AG04450 (cell line): ENCODE measurements around the gene NCR2. TPM values are rescaled to one million over a fixed set of nuclear protein-coding genes. Genes with fewer than 3 reads are reported as not detected.

Source experiments
- CTCF ChIA-PET: fragments of 300-600, 350-600 bp; formaldehyde crosslinking; extraction: SDS; loops from one replicate; lab custom pipeline; 2022; ENCODE audit warnings: antibody characterized with exemption, inconsistent platforms; lab: Charles Lee
- POLR2A ChIA-PET: fragments of 350-600 bp; formaldehyde crosslinking; extraction: SDS; loops from one replicate; lab custom pipeline; 2021; ENCODE audit warnings: antibody characterized with exemption, inconsistent platforms; lab: Yijun Ruan, JAX
- DNase-seq: peaks from one replicate; pipeline ENCODE4 v3.0.0-alpha.2; 2011; ENCODE audit warnings: low read depth, low spot score
- H3K27ac ChIP-seq: one replicate; pipeline ENCODE4 v1.5.1; 2012; ENCODE audit warnings: low read depth, low read length, control low read depth
- H3K27me3 ChIP-seq: one replicate; pipeline ENCODE4 v1.6.0; 2012; ENCODE audit warnings: low read length; ENCODE audit not compliant: control insufficient read depth, insufficient read depth
- H3K4me3 ChIP-seq: 2 replicates; pipeline ENCODE4 v1.5.1; 2011; ENCODE audit warnings: mild to moderate bottlenecking, low read depth, low read length, control low read depth
- H3K9me3 ChIP-seq: 2 replicates; pipeline ENCODE4 v1.5.1; 2012; ENCODE audit warnings: low read length; ENCODE audit not compliant: control insufficient read depth, insufficient read depth
- CTCF ChIP-seq: IDR thresholded peaks from 2 replicates; pipeline ENCODE4 v1.5.1; 2011; ENCODE audit warnings: low read depth, low read length, control low read depth, inconsistent platforms
- polyA plus RNA-seq: library from polyadenylated mRNA; depleted of rRNA; stranded (reverse); fragments of >200 nt; gene quantifications from 2 replicates; pipeline ENCODE4 v1.2.3, GENCODE V29; 2011

NCR2 gene
- polyA plus RNA-seq, 1 experiment = not detected

DNA sequence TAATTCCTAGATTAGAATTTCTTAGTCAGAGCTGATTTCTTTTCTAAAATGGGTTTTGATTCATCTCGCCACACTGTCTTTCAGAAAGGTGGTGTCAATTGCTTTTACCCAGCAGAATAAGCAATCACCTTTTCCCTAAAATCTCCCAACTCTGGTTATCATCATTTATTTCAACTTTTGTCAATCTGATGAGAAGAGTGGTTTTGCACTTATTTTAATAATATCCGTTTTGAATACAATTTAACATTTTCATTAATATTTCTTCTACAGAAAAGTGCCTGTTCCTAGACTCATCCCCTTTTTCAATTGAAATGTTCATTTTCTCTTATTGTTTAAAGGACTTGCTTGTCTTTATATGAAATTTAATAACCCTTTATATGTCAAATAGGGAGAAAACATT lies 8.2 kb upstream of the NCR2 start:
- TF ChIP-seq CTCF = no peak
- Histone ChIP-seq H3K9me3 (no peaks in the 10 kb centered on the region), H3K27ac (no peak overlapping the region), H3K27me3 (peaks cover 56% of the 10 kb centered on the region), H3K4me3 (no peak overlapping the region)
- no peak for DNase-seq
- ChIA-PET POLR2A (no interaction called here), CTCF (interaction anchor here (1.4 kb wide), 1 partner anchor 41 kb away, joined by 3 read pairs; no protein-coding TSS in a partner anchor)

DNA sequence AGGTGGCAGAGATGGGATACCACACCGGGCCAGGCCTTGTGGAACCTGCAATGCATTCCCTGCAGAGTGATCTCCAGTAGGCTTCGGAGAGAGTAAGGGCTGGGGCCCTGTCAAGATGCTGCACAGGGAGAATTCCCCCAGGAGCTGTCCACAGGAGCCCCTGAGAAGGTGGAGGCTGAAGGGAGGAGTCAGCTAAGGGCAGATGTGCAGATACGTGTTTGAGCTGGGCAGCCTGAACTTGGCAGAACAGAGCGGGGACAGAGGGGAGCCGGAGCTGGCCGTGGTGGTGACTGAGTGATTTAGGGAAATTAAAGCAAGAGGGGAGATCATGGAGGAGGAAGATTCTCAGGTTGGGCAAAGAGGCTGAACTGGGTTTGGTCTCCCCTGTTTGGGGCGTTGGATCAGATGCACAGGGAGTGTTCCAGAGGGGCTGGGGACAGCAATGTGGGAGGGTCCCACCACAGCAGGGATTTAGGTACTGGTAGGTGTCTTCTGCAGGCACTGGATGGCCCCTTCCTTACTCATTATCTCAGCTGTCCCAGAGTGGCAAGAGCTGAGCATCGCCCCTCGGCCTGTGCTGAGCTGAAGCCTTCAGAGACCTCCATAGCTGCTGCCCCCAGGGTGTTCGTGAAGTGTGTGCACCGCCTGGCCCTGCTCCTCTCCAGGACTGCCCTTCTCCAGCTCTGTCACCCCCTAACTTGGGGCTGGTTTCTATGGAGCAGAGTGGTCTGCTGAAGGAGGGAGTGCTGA lies 3.8 kb upstream of the NCR2 start:
- H3K27me3 ChIP-seq = peaks cover 64% of the 10 kb centered on the region
- H3K9me3 ChIP-seq = no peaks in the 10 kb centered on the region
- no peak overlapping the region for H3K4me3 ChIP-seq
- no peak for TF ChIP-seq CTCF
- POLR2A ChIA-PET = no interaction called here
- CTCF ChIA-PET = interaction anchor here (2.6 kb wide), 1 partner anchor 12 kb away, joined by 13 read pairs; no protein-coding TSS in a partner anchor
- H3K27ac ChIP-seq = no peak overlapping the region
- no peak for DNase-seq

DNA sequence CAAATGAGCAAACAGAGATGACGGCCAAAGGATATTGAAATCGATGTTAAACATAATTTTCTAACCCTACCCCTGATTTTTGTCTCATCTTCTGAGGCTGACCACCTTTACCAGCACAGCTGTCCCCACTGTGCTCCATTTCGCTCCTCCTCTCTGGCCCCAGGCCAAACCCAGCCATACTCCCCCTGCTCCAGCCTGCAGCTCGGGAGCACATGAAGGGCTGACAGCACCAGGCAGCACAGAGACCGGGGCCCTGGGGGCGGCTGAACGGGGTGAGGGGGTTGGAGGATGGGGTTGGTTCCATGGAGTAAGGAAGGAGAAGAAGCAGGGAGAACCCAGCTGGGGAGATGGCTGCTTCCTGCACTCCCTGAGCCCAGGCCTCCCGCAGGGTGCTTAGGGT lies 3.2 kb upstream of the NCR2 start:
- Histone ChIP-seq H3K4me3 (no peak overlapping the region), H3K9me3 (no peaks in the 10 kb centered on the region), H3K27ac (no peak overlapping the region), H3K27me3 (peaks cover 64% of the 10 kb centered on the region)
- TF ChIP-seq CTCF = no peak
- CTCF ChIA-PET = interaction anchor here (1.1 to 2.6 kb wide), 2 partner anchors 12 to 14 kb away, joined by 3 to 13 read pairs; no protein-coding TSS in a partner anchor
- DNase-seq = no peak
- POLR2A ChIA-PET = no interaction called here

DNA sequence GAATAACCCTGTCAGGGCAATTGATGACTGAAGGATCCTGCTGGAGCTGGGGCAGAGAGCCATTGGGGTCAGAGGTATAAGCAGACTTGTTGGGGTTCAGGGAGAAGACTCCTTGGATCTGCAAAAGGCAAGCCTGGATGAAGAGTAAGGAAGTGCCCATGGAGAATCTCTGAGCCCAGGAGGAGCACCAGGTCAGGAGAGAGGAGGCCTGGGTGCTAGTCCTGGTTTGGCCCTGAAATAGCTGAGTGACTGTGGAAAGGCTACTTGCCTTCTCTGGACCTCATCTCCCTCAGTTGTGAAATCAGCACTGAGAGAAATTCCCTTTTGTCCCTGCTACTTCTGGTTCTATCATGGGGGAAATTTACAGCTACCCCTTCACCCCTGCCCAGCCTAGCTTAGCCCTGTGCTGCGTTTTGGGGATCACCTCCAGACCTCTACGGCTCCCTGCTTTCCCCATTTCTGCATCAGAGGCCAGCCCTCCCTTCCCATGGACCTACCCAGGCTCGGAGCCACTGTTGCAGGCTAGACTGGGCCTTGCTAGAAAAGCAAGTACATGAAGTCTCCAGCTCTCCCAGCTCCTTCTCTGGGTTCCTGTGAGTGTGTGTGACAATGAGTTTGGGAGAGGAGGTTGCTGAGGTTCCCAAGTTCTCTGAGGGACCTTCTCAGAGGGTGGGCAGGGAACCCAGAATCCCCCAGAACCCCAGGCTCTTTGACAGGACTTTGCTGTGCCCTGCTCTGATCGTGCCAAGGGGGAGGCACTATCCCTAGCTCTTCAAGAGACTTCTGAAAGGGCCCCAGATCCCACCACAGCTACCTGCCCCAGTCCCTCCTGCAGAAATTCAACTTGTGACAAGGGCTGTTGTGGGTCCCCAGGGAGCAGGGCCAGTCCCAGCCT lies 2.3 kb upstream of the NCR2 start:
- TF ChIP-seq CTCF = no peak
- Histone ChIP-seq H3K27ac (no peak overlapping the region), H3K4me3 (no peak overlapping the region), H3K27me3 (peaks cover 60% of the 10 kb centered on the region), H3K9me3 (no peaks in the 10 kb centered on the region)
- POLR2A ChIA-PET = interaction anchor here (0.5 kb wide), 1 partner anchor 412 kb away, joined by 4 read pairs; no protein-coding TSS in a partner anchor
- DNase-seq = no peak
- CTCF ChIA-PET = interaction anchor here (0.7 to 2.7 kb wide), 3 partner anchors 12 to 41 kb away, joined by 3 to 14 read pairs (median 8); no protein-coding TSS in a partner anchor
